TTC549 (cell line): ENCODE measurements around the gene GDF9.

ENCODE experiments used
- FAIRE-seq: peaks from 2 replicates; lab custom pipeline; 2012; peaks lifted over from hg19 to GRCh38; lab: Jason Lieb, UNC

The GDF9 gene

GRCh38 chr5:132836852-132837251, 29.4 kb downstream of the GDF9 start:
- no peak for FAIRE-seq

- no peak for FAIRE-seq
These were observed 32.2 kb downstream of the GDF9 start for GRCh38 chr5:132834057-132834456.

GRCh38 chr5:132832612-132833011, 33.7 kb downstream of the GDF9 start:
- no peak for FAIRE-seq

- no peak for FAIRE-seq
These were observed 35.0 kb downstream of the GDF9 start for GRCh38 chr5:132831095-132831860.

- FAIRE-seq = no peak
These were observed 35.7 kb downstream of the GDF9 start, which contains the start of gene SHROOM1 for GRCh38 chr5:132830436-132831094. Gene SHROOM1 (minus strand): TSS chr5:132830647. CDS start chr5:132826140, 4,507 bp downstream.

GRCh38 chr5:132829742-132830435, 36.4 kb downstream of the GDF9 start:
- FAIRE-seq = no peak

GRCh38 chr5:132828846-132829494, 37.3 kb downstream of the GDF9 start:
- FAIRE-seq = no peak

GRCh38 chr5:132827943-132828673, 38.2 kb downstream of the GDF9 start:
- no peak for FAIRE-seq

GRCh38 chr5:132826424-132827082, 39.7 kb downstream of the GDF9 start:
- FAIRE-seq = no peak

GRCh38 chr5:132825834-132826391, 40.4 kb downstream of the GDF9 start:
- no peak for FAIRE-seq

- FAIRE-seq = no peak
These were observed 41.0 kb downstream of the GDF9 start for GRCh38 chr5:132825033-132825833.

GRCh38 chr5:132824426-132824825, 41.8 kb downstream of the GDF9 start:
- no peak for FAIRE-seq

GRCh38 chr5:132823481-132824050, 42.7 kb downstream of the GDF9 start:
- FAIRE-seq = no peak

GRCh38 chr5:132822650-132823480, 43.4 kb downstream of the GDF9 start:
- FAIRE-seq = no peak

GRCh38 chr5:132821791-132822190, 44.5 kb downstream of the GDF9 start:
- no peak for FAIRE-seq

- no peak for FAIRE-seq
These were observed 44.9 kb downstream of the GDF9 start for GRCh38 chr5:132821350-132821749.

- peak; percentile 76 for FAIRE-seq
These were observed 46.0 kb downstream of the GDF9 start for GRCh38 chr5:132820162-132820754.

GRCh38 chr5:132819468-132819867, 46.8 kb downstream of the GDF9 start:
- FAIRE-seq = no peak
